NCI-H128 (cell line): Measurements from ENCODE around the gene TASOR.

Experiments used
- DNase-seq: peaks from one replicate; lab custom pipeline; 2025; ENCODE audit not compliant: unreplicated experiment; lab: John Stamatoyannopoulos, UW

TASOR gene

GRCh38 chr3:56682462-56683121 is 473 bp downstream of the TASOR start:
- DNase-seq, result peak; percentile 12

DNA sequence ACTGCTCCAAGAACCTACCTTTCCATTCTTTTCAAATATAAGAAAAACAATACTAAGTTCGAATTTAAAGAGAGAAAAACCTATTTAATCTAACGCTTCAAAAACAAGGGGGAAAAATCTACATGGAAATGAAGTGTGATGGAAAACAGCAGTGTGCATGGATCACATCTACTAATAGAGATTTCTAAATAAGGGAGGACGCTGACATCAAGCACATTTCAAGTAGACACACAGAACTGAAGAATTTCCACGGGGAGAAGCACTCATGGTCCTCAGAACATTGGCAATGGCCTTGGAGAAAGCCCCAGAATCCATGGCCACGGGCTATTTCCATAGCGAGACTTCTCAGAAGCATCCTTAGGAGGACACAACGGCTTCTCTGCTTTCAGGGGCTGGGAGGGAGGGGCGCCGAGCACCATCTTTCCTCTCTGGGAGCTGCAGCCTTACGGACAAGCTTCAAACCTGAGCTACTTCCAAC is 1.0 kb downstream of the TASOR start:
- DNase-seq, result no peak

GRCh38 chr3:56680054-56680580 is 2.9 kb downstream of the TASOR start:
- DNase-seq, result no peak

- no peak for DNase-seq
These were observed 5.8 kb downstream of the TASOR start for GRCh38 chr3:56677286-56677685.

- DNase-seq, result no peak
These were observed 9.1 kb downstream of the TASOR start for GRCh38 chr3:56673781-56674457.

DNA sequence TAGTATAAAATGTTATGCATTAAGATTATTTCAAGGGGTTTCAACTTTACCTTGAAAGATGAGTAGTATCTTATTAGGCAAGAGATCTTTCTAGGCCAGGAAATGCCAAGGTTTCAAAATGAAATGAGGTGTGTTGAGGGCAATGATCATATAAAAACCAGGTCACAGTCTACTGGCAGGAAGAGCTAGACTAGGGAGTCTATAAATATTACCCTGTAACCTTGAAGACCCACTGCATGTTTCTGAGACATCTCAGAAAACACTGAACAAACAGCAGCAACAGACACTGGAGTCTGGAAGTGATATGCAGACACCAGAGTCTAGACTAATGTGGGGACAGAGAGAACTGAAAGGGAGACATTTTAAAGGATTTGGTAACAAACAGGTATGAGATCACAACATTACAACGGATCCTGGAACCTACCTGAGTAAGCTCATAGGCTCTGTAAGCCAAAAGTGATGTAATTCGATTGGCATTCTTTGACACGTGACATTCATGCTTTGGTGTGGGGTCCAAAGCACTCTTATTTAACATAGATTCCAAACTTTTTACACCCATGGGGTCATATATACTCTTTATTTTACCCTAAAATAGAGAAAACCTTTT is 15.0 kb downstream of the TASOR start:
- no peak for DNase-seq

DNA sequence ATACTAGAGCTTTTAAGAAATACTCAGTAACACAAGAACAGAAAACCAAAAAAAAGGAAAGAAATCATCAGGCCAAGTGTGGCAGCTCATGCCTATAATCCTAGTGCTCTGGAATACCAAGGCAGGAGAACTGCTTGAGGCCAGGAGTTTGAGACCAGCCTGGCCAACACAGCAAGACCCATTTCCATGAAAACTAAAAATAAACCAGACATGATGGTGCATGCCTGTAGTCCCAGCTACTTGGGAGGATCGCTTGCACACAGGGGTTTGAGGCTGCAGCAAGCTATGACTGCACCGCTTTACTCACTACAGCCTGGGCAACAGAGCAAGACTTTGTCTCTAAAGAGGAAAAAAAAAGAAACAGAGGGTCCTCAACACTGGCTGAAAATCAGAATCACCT is 18.2 kb downstream of the TASOR start:
- DNase-seq, result no peak

- DNase-seq, result no peak
These were observed 27.4 kb downstream of the TASOR start for GRCh38 chr3:56655709-56656108.

DNA sequence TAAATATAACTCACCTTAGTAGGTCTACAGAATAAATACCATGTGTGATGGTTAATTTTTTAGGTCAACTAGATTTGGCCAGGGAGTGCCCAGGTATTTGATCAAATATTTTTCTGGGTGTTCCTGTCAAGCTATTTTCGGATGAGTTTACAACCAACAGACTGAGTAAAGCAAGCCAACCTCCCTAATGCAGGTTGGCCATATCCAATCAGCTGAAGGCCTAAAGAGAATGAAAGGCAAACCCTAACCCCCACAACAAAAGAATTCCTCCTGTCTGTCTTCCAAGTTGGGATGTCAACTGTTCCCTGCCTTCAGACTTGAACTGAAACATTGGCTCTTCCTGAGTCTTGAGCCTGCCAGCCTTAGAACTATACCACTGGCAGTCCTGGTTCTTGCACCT is 28.6 kb downstream of the TASOR start:
- no peak for DNase-seq

- no peak for DNase-seq
These were observed 37.7 kb downstream of the TASOR start for GRCh38 chr3:56645407-56645806.

- no peak for DNase-seq
These were observed 49.2 kb downstream of the TASOR start for GRCh38 chr3:56633602-56634535.
